Prostate gland (tissue), 2 donors: ENCODE results near the gene CWF19L2. TPM values are rescaled to one million over a fixed set of nuclear protein-coding genes. Genes with fewer than 3 reads are reported as not detected.
A peak's percentile ranks its signal among the peaks of the same experiment; 100 is the strongest.
"Not testable (repeated sequence)": the region's sequence is repeated elsewhere in the genome, so short reads cannot be mapped to it uniquely, and the experiment has no call there.

Experiments used
- DNase-seq: peaks from one replicate; pipeline ENCODE4 v3.0.0-alpha.2; 2019; ENCODE audit warnings: low spot score
- H3K27ac ChIP-seq, 2 donors: fragments of 200-600 bp; sonication (generic); 2 replicates each; pipeline ENCODE4 v1.5.1; 2017 to 2019
- H3K27me3 ChIP-seq: fragments of 200-600 bp; sonication (generic); replicated peaks from 2 replicates; pipeline ENCODE4 v1.5.1; 2019; ENCODE audit not compliant: insufficient read depth
- H3K36me3 ChIP-seq, 2 donors: fragments of 200-600 bp; sonication (generic); 1 replicate in 1 of 2; 2 replicates in 1 of 2; pipeline versions ENCODE4 v1.5.1 to v1.8.1; 2017 to 2019
- H3K4me1 ChIP-seq: fragments of 200-600 bp; sonication (generic); replicated peaks from 2 replicates; pipeline ENCODE4 v1.5.1; 2019
- H3K4me3 ChIP-seq, 2 donors: fragments of 200-600 bp; sonication (generic); 2 replicates each; pipeline ENCODE4 v1.5.1; 2017 to 2019
- H3K9me3 ChIP-seq: fragments of 200-600 bp; sonication (generic); 2 replicates; pipeline ENCODE4 v1.5.1; 2017
- POLR2A ChIP-seq: fragments of 450-650 bp; IDR thresholded peaks from one replicate; pipeline ENCODE4 v1.6.1; 2016; ENCODE audit warnings: antibody characterized with exemption, mild to moderate bottlenecking
- POLR2AphosphoS5 ChIP-seq: sonication (generic); formaldehyde crosslinking; IDR thresholded peaks from one replicate; pipeline ENCODE4 v1.6.1; 2017; ENCODE audit warnings: antibody characterized with exemption
- WGBS: methylation state at CpG from one replicate; pipeline ENCODE4 v1.1.5; 2018; 5-methylcytosine and 5-hydroxymethylcytosine counted together
- intact Hi-C: fragments of 100-400 bp; cut with DNase I; formaldehyde crosslinking; loops from one replicate; pipeline ENCODE4 v1.14.2; 2022
- total RNA-seq, 2 donors: library from RNA; depleted of rRNA; stranded (reverse); fragments of >200 nt; gene quantifications; one replicate each; pipeline ENCODE4 v1.1.0, GENCODE V29; 2016
- TF ChIP-seq, protein P1 (sequence below), 4 experiments: fragments of 200-600 bp in 2 of 4; fragments of 450-650 bp in 2 of 4; sonication (generic) in 2 of 4; IDR thresholded peaks; 1 replicate in 3 of 4; 2 replicates in 1 of 4; pipeline ENCODE4 v1.5.1; 2016 to 2019; ENCODE audit warnings: antibody characterized with exemption in 4 of 4, mild to moderate bottlenecking in 2 of 4, moderate library complexity in 2 of 4

The CWF19L2 gene
- 10 to 100 TPM; 10.6 to 22.1 TPM for total RNA-seq

DNA sequence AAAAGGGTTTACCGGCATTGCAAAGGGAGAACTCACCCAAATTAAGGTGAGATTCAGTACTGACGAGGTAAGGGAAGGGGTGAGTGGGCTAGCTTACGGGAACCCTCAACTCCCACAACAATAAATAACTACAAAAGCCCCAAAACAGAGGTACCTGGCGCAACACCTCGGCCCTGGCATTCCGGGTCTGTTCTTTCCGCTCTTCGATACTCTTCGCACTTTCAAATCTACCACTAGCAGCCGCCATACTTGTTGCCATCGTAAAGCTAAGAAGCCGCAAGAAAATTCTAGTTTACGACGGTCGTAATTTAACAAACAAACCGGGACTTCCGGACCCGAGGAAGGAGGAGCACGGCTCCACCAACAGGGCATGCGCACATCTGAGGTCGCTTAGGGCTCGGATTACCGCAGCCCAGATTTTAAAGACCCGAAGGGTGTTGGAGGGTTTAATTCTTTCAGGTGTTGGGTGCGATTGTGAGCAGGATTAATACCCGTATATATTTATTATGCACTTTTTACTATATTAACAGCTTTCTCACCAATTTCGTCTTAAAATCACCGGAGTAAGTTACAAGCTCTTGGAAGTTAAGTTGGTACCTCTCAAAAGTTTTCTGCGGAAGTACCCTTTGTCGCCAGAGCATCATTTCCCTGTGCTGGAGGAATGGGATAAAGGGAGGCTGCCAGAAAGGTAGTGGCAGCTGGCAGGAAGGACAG is at the start of gene CWF19L2:
TSS of gene CWF19L2 (minus strand) at position 268 of the 714 bp plus-strand sequence. CDS start at position 259, 9 bp downstream.
- no peaks in the 10 kb centered on the region for H3K27me3 ChIP-seq
- intact Hi-C loops, result no loop called here
- no peaks in the 10 kb centered on the region for H3K4me1 ChIP-seq
- DNase-seq, result peak; percentile 90
- TF ChIP-seq POLR2AphosphoS5 (peak; percentile 97), POLR2A (no peak)
- TF ChIP-seq, protein P1, sequence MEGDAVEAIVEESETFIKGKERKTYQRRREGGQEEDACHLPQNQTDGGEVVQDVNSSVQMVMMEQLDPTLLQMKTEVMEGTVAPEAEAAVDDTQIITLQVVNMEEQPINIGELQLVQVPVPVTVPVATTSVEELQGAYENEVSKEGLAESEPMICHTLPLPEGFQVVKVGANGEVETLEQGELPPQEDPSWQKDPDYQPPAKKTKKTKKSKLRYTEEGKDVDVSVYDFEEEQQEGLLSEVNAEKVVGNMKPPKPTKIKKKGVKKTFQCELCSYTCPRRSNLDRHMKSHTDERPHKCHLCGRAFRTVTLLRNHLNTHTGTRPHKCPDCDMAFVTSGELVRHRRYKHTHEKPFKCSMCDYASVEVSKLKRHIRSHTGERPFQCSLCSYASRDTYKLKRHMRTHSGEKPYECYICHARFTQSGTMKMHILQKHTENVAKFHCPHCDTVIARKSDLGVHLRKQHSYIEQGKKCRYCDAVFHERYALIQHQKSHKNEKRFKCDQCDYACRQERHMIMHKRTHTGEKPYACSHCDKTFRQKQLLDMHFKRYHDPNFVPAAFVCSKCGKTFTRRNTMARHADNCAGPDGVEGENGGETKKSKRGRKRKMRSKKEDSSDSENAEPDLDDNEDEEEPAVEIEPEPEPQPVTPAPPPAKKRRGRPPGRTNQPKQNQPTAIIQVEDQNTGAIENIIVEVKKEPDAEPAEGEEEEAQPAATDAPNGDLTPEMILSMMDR (IDR thresholded peaks at IDR 0.05), result peak in 1 of 4 experiments; percentile 19
- WGBS, result under 1% methylated on average over 30 of the region's 30 CpGs
- peak within 1 kb of the TSS; percentile 50 to 63 for H3K4me3 ChIP-seq
- H3K9me3 ChIP-seq, result no peaks in the 10 kb centered on the region
- H3K36me3 ChIP-seq, result no peaks in the 10 kb centered on the region
- peak within 1 kb of the TSS; percentile 71 to 81 for H3K27ac ChIP-seq

DNA sequence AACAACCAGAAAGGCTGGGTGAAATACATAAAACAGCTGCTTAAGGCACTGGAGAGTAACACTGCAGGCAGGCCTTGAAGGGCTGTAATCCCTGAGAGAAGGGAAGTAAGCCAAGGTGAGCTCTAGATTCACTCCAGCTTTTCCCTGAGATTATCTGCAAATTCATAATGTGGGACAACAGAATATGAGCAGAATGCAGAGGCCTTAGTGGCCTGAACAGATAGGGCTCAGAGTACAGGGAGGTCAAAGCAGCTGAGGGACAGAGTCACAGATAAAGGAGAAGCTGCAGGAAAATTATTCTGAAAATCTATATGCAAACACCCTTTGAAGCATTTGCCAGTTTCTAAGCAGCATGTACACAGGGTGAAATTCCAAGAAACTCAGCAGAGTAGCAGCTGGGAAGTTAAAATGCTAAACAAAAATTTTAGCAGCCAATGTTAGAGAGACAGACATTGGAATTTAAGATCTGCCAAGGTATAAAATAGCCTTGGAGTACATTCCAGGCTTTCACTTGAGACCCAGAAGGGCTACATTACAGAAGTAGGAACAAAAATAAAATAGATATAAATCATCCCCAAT is 48.1 kb upstream of the CWF19L2 start:
- Histone ChIP-seq H3K27ac (no peak overlapping the region), H3K36me3 (no peaks in the 10 kb centered on the region)
- intact Hi-C loops, result no loop called here

DNA sequence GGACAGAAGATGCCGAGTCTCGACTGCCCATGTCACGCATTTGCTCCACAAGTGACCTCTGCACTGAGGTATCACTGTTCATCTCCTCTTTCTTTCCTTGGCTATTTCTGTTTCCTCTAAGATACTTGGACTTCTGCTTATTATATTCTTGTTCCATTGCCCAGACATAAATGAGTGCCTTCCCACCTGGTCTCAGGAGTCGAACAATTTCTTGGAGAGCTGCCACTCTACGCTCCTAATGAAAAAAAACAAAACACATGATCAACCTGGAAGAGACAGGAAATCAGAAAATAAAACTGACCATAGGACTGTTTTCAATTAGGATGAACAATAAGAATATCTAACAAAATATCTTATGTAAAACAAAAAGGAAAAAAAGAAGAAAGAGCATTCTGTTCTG is 47.4 kb upstream of the CWF19L2 start:
- Histone ChIP-seq H3K36me3 (no peaks in the 10 kb centered on the region), H3K4me1 (no peaks in the 10 kb centered on the region), H3K27me3 (no peaks in the 10 kb centered on the region), H3K27ac (no peak overlapping the region), H3K9me3 (no peaks in the 10 kb centered on the region), H3K4me3 (no peak overlapping the region)
- no peak for TF ChIP-seq POLR2A
- TF ChIP-seq, protein P1 (IDR thresholded peaks at IDR 0.05), result no peak
- no peak for TF ChIP-seq POLR2AphosphoS5
- no peak for DNase-seq
- intact Hi-C loops, result no loop called here
- WGBS, result 78% methylated on average over 5 of the region's 5 CpGs

More for the DNA sequence above, 48.1 kb upstream of the CWF19L2 start:
- DNase-seq, result no peak
- no peaks in the 10 kb centered on the region for H3K9me3 ChIP-seq
- H3K27me3 ChIP-seq, result no peaks in the 10 kb centered on the region
- no peak overlapping the region for H3K4me3 ChIP-seq
- H3K4me1 ChIP-seq, result no peaks in the 10 kb centered on the region
- TF ChIP-seq POLR2A, result no peak
- TF ChIP-seq, protein P1 (IDR thresholded peaks at IDR 0.05), result no peak
- no peak for TF ChIP-seq POLR2AphosphoS5

DNA sequence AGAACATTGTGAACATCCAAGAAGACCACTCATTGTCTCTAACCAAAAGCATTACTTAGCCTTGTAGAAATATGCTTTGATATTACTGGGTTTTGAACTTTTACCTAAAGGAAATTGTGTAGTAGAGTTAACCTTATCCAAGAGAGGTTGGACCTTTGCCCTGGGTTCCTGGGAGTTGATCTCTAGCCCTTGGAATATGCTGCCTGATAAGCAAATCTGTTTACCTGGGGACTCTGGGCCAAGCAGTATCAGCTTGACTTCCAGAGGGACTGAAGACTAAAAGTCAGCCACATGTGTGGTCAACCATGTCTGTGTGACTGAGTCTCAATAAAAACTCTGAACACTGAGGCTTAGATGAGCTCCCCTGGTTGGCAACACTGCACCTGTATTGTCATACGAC is 44.1 kb upstream of the CWF19L2 start:
- Histone ChIP-seq H3K4me1 (no peaks in the 10 kb centered on the region), H3K27ac (no peak overlapping the region), H3K36me3 (no peaks in the 10 kb centered on the region), H3K4me3 (no peak overlapping the region), H3K27me3 (no peaks in the 10 kb centered on the region), H3K9me3 (no peaks in the 10 kb centered on the region)
- TF ChIP-seq POLR2A (no peak), POLR2AphosphoS5 (no peak)
- TF ChIP-seq, protein P1 (IDR thresholded peaks at IDR 0.05), result no peak
- 100% methylated on average over 1 of the region's 1 CpG for WGBS
- DNase-seq, result no peak
- intact Hi-C loops, result no loop called here

DNA sequence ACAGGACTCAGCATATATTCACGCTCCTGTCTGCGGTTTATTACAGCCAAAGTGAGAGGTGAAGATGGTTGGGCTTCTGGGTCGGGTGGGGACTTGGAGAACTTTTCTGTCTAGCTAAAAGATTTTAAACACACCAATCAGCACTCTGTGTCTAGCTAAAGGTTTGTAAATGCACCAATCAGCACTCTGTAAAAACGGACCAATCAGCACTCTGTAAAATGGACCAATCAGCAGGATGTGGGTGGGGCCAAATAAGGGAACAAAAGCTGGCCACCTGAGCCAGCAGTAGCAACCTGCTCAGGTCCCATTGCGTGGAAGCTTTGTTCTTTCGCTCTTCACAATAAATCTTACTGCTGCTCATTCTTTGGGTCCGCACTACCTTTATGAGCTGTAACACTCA is 39.7 kb upstream of the CWF19L2 start:
- H3K36me3 ChIP-seq, H3K4me1 ChIP-seq, intact Hi-C loops, H3K27me3 ChIP-seq, DNase-seq, H3K9me3 ChIP-seq, H3K27ac ChIP-seq, H3K4me3 ChIP-seq: not testable (repeated sequence)
- WGBS, result 96% methylated on average over 7 of the region's 7 CpGs
